Left ventricle myocardium inferior (tissue), 1 donor: ENCODE measurements around the gene GPR162. TPM values are rescaled to one million over a fixed set of nuclear protein-coding genes. Genes with fewer than 3 reads are reported as not detected.

Source experiments
- DNase-seq: peaks from one replicate; pipeline ENCODE4 v3.0.0-alpha.2; 2020
- H3K27ac ChIP-seq: fragments of 200-600 bp; replicated peaks from 2 replicates; pipeline ENCODE4 v1.8.0; 2021
- H3K27me3 ChIP-seq: fragments of 200-600 bp; 2 replicates; pipeline ENCODE4 v1.8.0; 2021; ENCODE audit warnings: low read depth
- H3K36me3 ChIP-seq: fragments of 200-600 bp; 2 replicates; pipeline ENCODE4 v1.8.0; 2021
- H3K4me1 ChIP-seq: fragments of 200-600 bp; 2 replicates; pipeline ENCODE4 v1.8.0; 2021
- H3K4me3 ChIP-seq: fragments of 200-600 bp; 2 replicates; pipeline ENCODE4 v1.8.0; 2021; ENCODE audit warnings: mild to moderate bottlenecking, moderate library complexity
- H3K9me3 ChIP-seq: fragments of 200-600 bp; replicated peaks from 2 replicates; pipeline ENCODE4 v1.8.0; 2021
- intact Hi-C: fragments of 100-400 bp; cut with micrococcal nuclease; formaldehyde crosslinking; loops from one replicate; pipeline ENCODE4 v1.11.0; 2022
- total RNA-seq: library from RNA; stranded (reverse); fragmentation: NEBNext Ultra II Directional; extraction: Animal tissue kit (Norgen Biotek cat#: 25700); gene quantifications from one replicate; pipeline ENCODE4 v1.2.1, GENCODE V29; 2021
- TF ChIP-seq, protein P1 (sequence below): fragments of 200-600 bp; IDR thresholded peaks from 2 replicates; pipeline ENCODE4 v1.8.0; 2021; ENCODE audit warnings: antibody characterized with exemption, mild to moderate bottlenecking, borderline replicate concordance
- donor health status: DM: no; HTN: yes; CAD: no; lungs with severe emphysema.

Gene GPR162
- total RNA-seq, 1 donor from 2014 or later = 6.5 TPM

DNA sequence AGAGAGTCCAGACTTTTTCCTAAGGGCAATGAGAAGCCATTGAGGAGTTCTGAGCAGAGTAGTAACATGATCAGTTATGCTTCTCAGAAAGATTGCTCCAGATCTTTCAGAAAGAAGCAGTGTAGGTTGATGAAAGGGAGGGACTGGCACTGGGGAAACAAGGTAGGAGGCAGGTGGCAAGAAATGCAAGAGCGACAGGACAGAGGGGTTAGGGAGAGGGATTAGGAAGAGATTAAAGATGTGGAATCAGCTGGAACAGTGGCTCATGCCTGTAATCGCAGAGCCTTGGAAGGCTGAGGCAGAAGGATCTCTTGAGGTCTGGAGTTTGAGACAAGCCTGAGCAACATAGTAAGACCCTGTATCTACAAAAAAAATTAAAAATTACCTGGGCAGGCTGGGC lies 26.1 kb downstream of the GPR162 start:
- Histone ChIP-seq H3K4me3 (no peak overlapping the region), H3K4me1 (peaks cover 11% of the 10 kb centered on the region), H3K36me3 (peaks cover 46% of the 10 kb centered on the region), H3K27me3 (no peaks in the 10 kb centered on the region), H3K9me3 (no peaks in the 10 kb centered on the region), H3K27ac (no peak overlapping the region)
- DNase-seq = no peak
- intact Hi-C loops = no loop called here
- TF ChIP-seq, protein P1, sequence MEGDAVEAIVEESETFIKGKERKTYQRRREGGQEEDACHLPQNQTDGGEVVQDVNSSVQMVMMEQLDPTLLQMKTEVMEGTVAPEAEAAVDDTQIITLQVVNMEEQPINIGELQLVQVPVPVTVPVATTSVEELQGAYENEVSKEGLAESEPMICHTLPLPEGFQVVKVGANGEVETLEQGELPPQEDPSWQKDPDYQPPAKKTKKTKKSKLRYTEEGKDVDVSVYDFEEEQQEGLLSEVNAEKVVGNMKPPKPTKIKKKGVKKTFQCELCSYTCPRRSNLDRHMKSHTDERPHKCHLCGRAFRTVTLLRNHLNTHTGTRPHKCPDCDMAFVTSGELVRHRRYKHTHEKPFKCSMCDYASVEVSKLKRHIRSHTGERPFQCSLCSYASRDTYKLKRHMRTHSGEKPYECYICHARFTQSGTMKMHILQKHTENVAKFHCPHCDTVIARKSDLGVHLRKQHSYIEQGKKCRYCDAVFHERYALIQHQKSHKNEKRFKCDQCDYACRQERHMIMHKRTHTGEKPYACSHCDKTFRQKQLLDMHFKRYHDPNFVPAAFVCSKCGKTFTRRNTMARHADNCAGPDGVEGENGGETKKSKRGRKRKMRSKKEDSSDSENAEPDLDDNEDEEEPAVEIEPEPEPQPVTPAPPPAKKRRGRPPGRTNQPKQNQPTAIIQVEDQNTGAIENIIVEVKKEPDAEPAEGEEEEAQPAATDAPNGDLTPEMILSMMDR = no peak

DNA sequence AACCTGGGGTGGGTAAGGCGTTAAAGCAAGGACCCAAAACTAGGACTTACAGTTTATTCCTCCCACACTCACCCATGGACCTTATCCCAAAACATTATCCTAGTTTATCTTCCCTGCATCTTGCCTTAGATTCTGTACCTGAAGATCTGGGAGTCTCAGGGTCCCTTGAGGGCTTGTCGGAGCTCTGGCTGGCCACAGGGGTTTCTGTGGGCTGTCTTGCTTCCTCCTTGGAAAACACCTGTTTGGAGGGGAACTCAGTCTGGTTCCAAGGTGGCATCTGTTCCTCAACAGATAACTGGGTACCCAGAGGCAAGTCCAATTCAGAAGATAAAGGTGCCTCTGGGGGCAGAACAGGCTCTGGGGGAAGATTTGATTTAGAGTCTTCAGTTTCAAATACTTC lies 27.8 kb downstream of the GPR162 start:
- peaks cover 24% of the 10 kb centered on the region for H3K4me1 ChIP-seq
- peaks cover 37% of the 10 kb centered on the region for H3K36me3 ChIP-seq
- no peak overlapping the region for H3K4me3 ChIP-seq
- no peak for DNase-seq
- TF ChIP-seq, protein P1 = no peak
- H3K27me3 ChIP-seq = no peaks in the 10 kb centered on the region
- no peak overlapping the region for H3K27ac ChIP-seq
- no peaks in the 10 kb centered on the region for H3K9me3 ChIP-seq
- intact Hi-C loops = no loop called here

DNA sequence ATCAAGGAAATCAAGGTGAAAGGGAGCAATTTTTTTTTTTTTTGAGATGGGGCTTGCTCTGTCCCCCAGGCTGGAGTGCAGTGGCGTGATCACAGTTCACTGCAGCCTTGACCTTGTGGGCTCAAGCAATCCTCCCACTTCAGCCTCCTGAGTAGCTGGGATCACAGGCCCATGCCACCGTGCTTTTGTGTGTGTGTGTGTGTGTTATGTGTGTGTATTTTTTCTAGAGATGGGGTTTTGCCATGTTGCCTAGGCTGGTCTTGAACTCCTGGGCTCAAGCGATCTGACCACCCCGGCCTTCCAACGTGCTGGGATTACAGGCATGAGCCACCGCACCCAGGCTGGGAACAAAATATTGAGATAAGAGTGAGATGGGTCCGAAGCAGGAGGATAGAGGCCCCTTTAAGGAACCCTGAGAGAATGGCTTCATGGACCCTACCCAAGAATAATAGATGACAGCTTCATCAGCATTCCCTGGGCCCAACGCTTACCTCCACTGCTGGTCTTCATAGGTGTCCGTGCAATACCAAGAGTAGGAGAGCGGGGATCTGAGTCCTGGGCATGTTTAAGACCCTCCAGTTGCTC lies 28.4 kb downstream of the GPR162 start:
- Histone ChIP-seq H3K36me3 (peaks cover 33% of the 10 kb centered on the region), H3K27me3 (no peaks in the 10 kb centered on the region), H3K4me1 (peaks cover 24% of the 10 kb centered on the region), H3K4me3 (no peak overlapping the region), H3K27ac (no peak overlapping the region), H3K9me3 (no peaks in the 10 kb centered on the region)
- intact Hi-C loops = no loop called here
- TF ChIP-seq, protein P1 = no peak
- DNase-seq = no peak

DNA sequence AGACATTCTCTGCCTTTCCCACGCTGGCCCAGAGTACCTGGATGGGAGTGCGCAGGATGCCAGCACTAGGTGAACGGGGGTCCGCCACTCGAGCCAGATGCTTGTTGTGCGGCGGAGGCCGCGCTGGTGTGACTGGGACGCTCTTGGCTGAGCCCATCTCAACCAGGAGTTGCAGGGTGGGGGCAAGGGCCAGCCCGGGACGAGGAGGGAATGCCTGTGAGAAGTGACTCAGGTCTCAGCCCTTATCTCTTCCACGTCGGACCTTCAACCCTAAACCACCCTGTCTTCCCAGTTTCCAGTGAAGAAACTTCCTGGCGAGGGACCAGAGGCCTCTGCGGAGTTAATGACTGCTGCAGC lies 29.2 kb downstream of the GPR162 start:
- Histone ChIP-seq H3K9me3 (no peaks in the 10 kb centered on the region), H3K36me3 (peaks cover 33% of the 10 kb centered on the region), H3K27ac (peak overlapping the region; percentile 100), H3K27me3 (no peaks in the 10 kb centered on the region), H3K4me3 (peak overlapping the region; percentile 91), H3K4me1 (peaks cover 24% of the 10 kb centered on the region)
- intact Hi-C loops = no loop called here
- TF ChIP-seq, protein P1 = no peak
- no peak for DNase-seq

DNA sequence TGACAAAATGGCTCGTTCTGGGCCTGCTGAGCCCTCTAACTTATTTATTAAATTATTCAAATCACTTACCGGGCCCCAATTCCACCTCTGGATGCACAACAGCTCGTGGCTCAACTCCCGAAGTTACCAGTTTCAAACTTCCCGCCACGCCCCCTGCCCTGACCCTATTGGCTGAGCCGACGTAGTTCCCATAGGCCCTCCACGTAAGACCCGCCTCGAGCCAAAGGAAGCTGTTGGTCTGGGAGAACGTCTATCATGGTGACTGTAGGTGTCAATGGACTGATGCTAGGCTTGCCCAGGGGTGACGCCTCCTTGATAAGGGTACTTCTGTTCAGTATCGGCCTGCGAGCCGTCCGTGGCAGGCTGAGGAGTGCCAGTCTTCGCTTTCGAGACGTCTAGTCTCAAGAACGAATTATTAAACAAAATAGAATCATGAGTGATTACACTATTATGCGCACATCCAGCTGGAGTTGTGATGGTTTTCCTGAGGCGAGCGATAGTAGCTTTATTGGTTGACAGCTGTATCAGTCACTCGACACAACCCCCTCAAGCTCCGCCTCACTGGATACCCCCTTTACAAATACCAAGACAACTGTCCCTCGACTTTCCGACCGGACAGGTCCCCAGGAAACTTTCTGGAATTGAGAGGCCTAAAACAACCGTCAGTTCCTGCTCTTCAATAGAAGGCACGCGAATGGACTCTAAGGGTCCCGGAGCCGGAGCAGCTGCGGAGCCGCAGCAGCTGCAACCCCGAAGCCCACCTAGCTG lies 29.7 kb downstream of the GPR162 start, which contains the start of gene CDCA3:
Gene CDCA3 (minus strand): TSS at position 134 of the 768 bp plus-strand sequence. CDS start 334 bp downstream, outside the sequence.
- TF ChIP-seq, protein P1 = no peak
- intact Hi-C loops = no loop called here

More for the DNA sequence above, 29.7 kb downstream of the GPR162 start, which contains the start of gene CDCA3:
- Histone ChIP-seq H3K27ac (peak within 1 kb of the TSS; percentile 100), H3K4me1 (peaks cover 24% of the 10 kb centered on the region), H3K4me3 (peak within 1 kb of the TSS; percentile 91), H3K36me3 (peaks cover 33% of the 10 kb centered on the region), H3K9me3 (no peaks in the 10 kb centered on the region), H3K27me3 (no peaks in the 10 kb centered on the region)
- DNase-seq = peak; percentile 94
